Measurements from ENCODE around the gene MECR. TPM values are rescaled to one million over a fixed set of nuclear protein-coding genes. Genes with fewer than 3 reads are reported as not detected.

Gene MECR
- polyA plus RNA-seq, 1 of the 3 experiments (the other 2 are of a cell fraction) = 38.3 TPM

GRCh38 chr1:29145739-29146437, 84.8 kb downstream of the MECR start (continued):
- TF ChIP-seq CHD2 (IDR thresholded peaks at IDR 0.05; ENCODE audit: low read length, partially characterized antibody) (no peak), GABPA (IDR thresholded peaks at IDR 0.05; ENCODE audit: low read depth) (no peak), CTCF (IDR thresholded peaks at IDR 0.05) (no peak), NFIC (IDR thresholded peaks at IDR 0.05; ENCODE audit: borderline replicate concordance) (peak; percentile 93)

- no peak overlapping the region for H2AFZ ChIP-seq (ENCODE audit: low read depth)
- peaks cover 4 to 19% of the 10 kb centered on the region in 2 experiments; a peak in 3 of 4 replicates for H3K4me1 ChIP-seq (ENCODE audit: control insufficient read depth in 1 of 2, insufficient read depth in 2 of 2, low read depth in 1 of 2, low read length in 1 of 2)
- POLR2A ChIA-PET = no interaction called here
- no peak overlapping the region for H3K4me2 ChIP-seq
- no peak overlapping the region for H3K4me3 ChIP-seq (ENCODE audit: low read depth in 2 of 2, low read length in 1 of 2)
- no peak overlapping the region for H3K27ac ChIP-seq (ENCODE audit: low read depth in 2 of 2, low read length in 1 of 2)
- H3K27me3 ChIP-seq (ENCODE audit: insufficient read depth) = no peaks in the 10 kb centered on the region
- H4K20me1 ChIP-seq (ENCODE audit: insufficient read depth) = peaks cover 6% of the 10 kb centered on the region; the same call in 1 of the 2 replicates
- no peaks in the 10 kb centered on the region for H3K9me3 ChIP-seq
- no peaks in the 10 kb centered on the region for H3K9me2 ChIP-seq
- no peak for DNase-seq
- WGBS (ENCODE audit: low lambda C conversion rate) = 95% methylated on average over 2 of the region's 2 CpGs
- no peak for TF ChIP-seq RXRA (IDR thresholded peaks at IDR 0.05; ENCODE audit: borderline replicate concordance, low read depth)
- no peak for TF ChIP-seq PBX3 (IDR thresholded peaks at IDR 0.05)
- TF ChIP-seq CTCF (IDR thresholded peaks at IDR 0.05) = no peak
- H3K36me3 ChIP-seq (replicated peaks in 1 of 2; ENCODE audit: control insufficient read depth in 1 of 2, insufficient read depth in 2 of 2, low read length in 1 of 2) = peaks cover 17 to 33% of the 10 kb centered on the region in 2 experiments
- H3K79me2 ChIP-seq (ENCODE audit: insufficient read depth) = peaks cover 6% of the 10 kb centered on the region; the same call in 1 of the 2 replicates
- CTCF ChIA-PET = interaction anchor here (1.5 kb wide), 1 partner anchor 15 kb away, joined by 3 read pairs; no protein-coding TSS in a partner anchor
- H3K9ac ChIP-seq = no peak overlapping the region
- peaks cover 40% of the 10 kb centered on the region for H3F3A ChIP-seq (replicated peaks; ENCODE audit: insufficient read depth)
Measured at GRCh38 chr1:29144178-29144577, 86.6 kb downstream of the MECR start.

GRCh38 chr1:29142714-29143113, 88.0 kb downstream of the MECR start:
- Histone ChIP-seq H3K36me3 (replicated peaks in 1 of 2; ENCODE audit: control insufficient read depth in 1 of 2, insufficient read depth in 2 of 2, low read length in 1 of 2) (peaks cover 3 to 19% of the 10 kb centered on the region in 2 experiments), H3K9me2 (no peaks in the 10 kb centered on the region), H3K4me1 (ENCODE audit: control insufficient read depth in 1 of 2, insufficient read depth in 2 of 2, low read depth in 1 of 2, low read length in 1 of 2) (peaks cover 4 to 19% of the 10 kb centered on the region in 2 experiments; a peak in 3 of 4 replicates), H2AFZ (ENCODE audit: low read depth) (no peak overlapping the region), H3K9ac (no peak overlapping the region), H3K27me3 (ENCODE audit: insufficient read depth) (no peaks in the 10 kb centered on the region), H3K4me2 (no peak overlapping the region), H4K20me1 (ENCODE audit: insufficient read depth) (peaks cover 6% of the 10 kb centered on the region; the same call in 1 of the 2 replicates), H3K27ac (ENCODE audit: low read depth in 2 of 2, low read length in 1 of 2) (no peak overlapping the region; a peak in 1 of 4 replicates), H3F3A (replicated peaks; ENCODE audit: insufficient read depth) (peaks cover 26% of the 10 kb centered on the region), H3K79me2 (ENCODE audit: insufficient read depth) (peaks cover 6% of the 10 kb centered on the region; the same call in 1 of the 2 replicates), H3K9me3 (no peaks in the 10 kb centered on the region), H3K4me3 (ENCODE audit: low read depth in 2 of 2, low read length in 1 of 2) (no peak overlapping the region)
- 81% methylated on average over 2 of the region's 2 CpGs for WGBS (ENCODE audit: low lambda C conversion rate)
- POLR2A ChIA-PET = no interaction called here
- no peak for DNase-seq
- CTCF ChIA-PET = no interaction called here
- no peak for TF ChIP-seq GATA2 (CRISPR knock-in tag; IDR thresholded peaks at IDR 0.05)
- TF ChIP-seq EZH2phosphoT487 (IDR thresholded peaks at IDR 0.05; ENCODE audit: borderline replicate concordance, low read depth) = no peak
- no peak for TF ChIP-seq CTCF (IDR thresholded peaks at IDR 0.05)
- no peak for TF ChIP-seq FOSL2 (IDR thresholded peaks at IDR 0.05; ENCODE audit: borderline replicate concordance, low read depth)
- no peak for TF ChIP-seq RAD21 (IDR thresholded peaks at IDR 0.05; ENCODE audit: low read length)
- TF ChIP-seq IRF3 (IDR thresholded peaks at IDR 0.05; ENCODE audit: low read depth, low read length) = no peak
- no peak for TF ChIP-seq USF2 (IDR thresholded peaks at IDR 0.05; ENCODE audit: borderline replicate concordance, low read depth, low read length)
- no peak for TF ChIP-seq MEF2A (IDR thresholded peaks at IDR 0.05; ENCODE audit: borderline replicate concordance, low read depth)
- no peak for TF ChIP-seq NFIC (IDR thresholded peaks at IDR 0.05; ENCODE audit: borderline replicate concordance)
